GM12878 (cell line): ENCODE results near the gene KLK13. TPM values are rescaled to one million over a fixed set of nuclear protein-coding genes. Genes with fewer than 3 reads are reported as not detected.

Source experiments
- BHLHE40 ChIP-seq, 2 experiments: fragments of 450-650 bp in 1 of 2; IDR thresholded peaks; 2 replicates each; pipeline ENCODE4 v1.6.1; 2011 to 2017; ENCODE audit warnings: low read depth in 2 of 2, borderline replicate concordance in 1 of 2, improper control_type of control experiment in 1 of 2, low read length in 1 of 2, mild to moderate bottlenecking in 1 of 2
- CHD2 ChIP-seq: IDR thresholded peaks from 2 replicates; pipeline ENCODE4 v1.6.1; 2011; ENCODE audit warnings: low read depth, low read length, improper control_type of control experiment, borderline replicate concordance
- CREB1 ChIP-seq: IDR thresholded peaks from 2 replicates; pipeline ENCODE4 v1.6.1; 2012; ENCODE audit warnings: low read depth, mild to moderate bottlenecking, inconsistent platforms
- CREM ChIP-seq: IDR thresholded peaks from 2 replicates; pipeline ENCODE4 v1.6.1; 2014; ENCODE audit warnings: antibody characterized with exemption, low read depth
- EED ChIP-seq: sonication (generic); IDR thresholded peaks from 2 replicates; pipeline ENCODE4 v1.6.1; 2016; ENCODE audit warnings: antibody characterized with exemption, low read depth
- EGR1 ChIP-seq, 2 experiments: IDR thresholded peaks; 1 replicate in 1 of 2; 2 replicates in 1 of 2; pipeline ENCODE4 v1.6.1; 2011 to 2012; ENCODE audit warnings: low read depth in 2 of 2, low read length in 2 of 2, borderline replicate concordance in 1 of 2, mild to moderate bottlenecking in 1 of 2, moderate library complexity in 1 of 2
- GABPA ChIP-seq: IDR thresholded peaks from 2 replicates; pipeline ENCODE4 v1.6.1; 2014; ENCODE audit warnings: antibody characterized with exemption, low read depth, mild to moderate bottlenecking, inconsistent platforms
- HDAC2 ChIP-seq: fragments of 200-600 bp; sonication (generic); IDR thresholded peaks from 2 replicates; pipeline ENCODE4 v1.6.1; 2017
- MEF2A ChIP-seq: IDR thresholded peaks from 2 replicates; pipeline ENCODE4 v1.6.1; 2011; ENCODE audit warnings: low read depth, mild to moderate bottlenecking, low read length, moderate library complexity; ENCODE audit not compliant: insufficient read depth
- NFYA ChIP-seq: IDR thresholded peaks from 2 replicates; pipeline ENCODE4 v1.6.1; 2011; ENCODE audit warnings: low read depth, mild to moderate bottlenecking, low read length, improper control_type of control experiment, borderline replicate concordance
- PAX5 ChIP-seq: IDR thresholded peaks from 2 replicates; pipeline ENCODE4 v1.6.1; 2011; ENCODE audit warnings: low read depth, low read length, borderline replicate concordance
- POLR2A ChIP-seq: IDR thresholded peaks from 2 replicates; pipeline ENCODE4 v1.6.1; 2011; ENCODE audit warnings: low read depth, mild to moderate bottlenecking, low read length
- POU2F2 ChIP-seq: IDR thresholded peaks from 3 replicates; pipeline ENCODE4 v1.6.1; 2011; ENCODE audit warnings: low read depth, mild to moderate bottlenecking, low read length, borderline replicate concordance
- RELA ChIP-seq: fragments of 450-650 bp; IDR thresholded peaks from 2 replicates; pipeline ENCODE4 v1.8.0; 2014; ENCODE audit warnings: borderline replicate concordance; ENCODE audit not compliant: partially characterized antibody
- SREBF2 ChIP-seq: IDR thresholded peaks from 2 replicates; pipeline ENCODE4 v1.6.1; 2012; ENCODE audit warnings: mild to moderate bottlenecking, low read length
- WRNIP1 ChIP-seq: IDR thresholded peaks from 2 replicates; pipeline ENCODE4 v1.6.1; 2011; ENCODE audit warnings: low read depth, low read length, improper control_type of control experiment, borderline replicate concordance
- ZZZ3 ChIP-seq: IDR thresholded peaks from 2 replicates; pipeline ENCODE4 v1.6.1; 2011; ENCODE audit warnings: low read depth; ENCODE audit not compliant: control insufficient read depth, insufficient read length
- polyA plus RNA-seq, 11 experiments: library from polyadenylated mRNA; depleted of rRNA in 4 of 11; unstranded in 6 of 11; stranded (reverse) in 5 of 11; fragments of >200 nt; fragmentation: Nextera tagmentation in 4 of 11; fragmentation: Illumina TruSeq in 1 of 11; extraction: Ambion mirVana in 4 of 11; extraction: Trizol in 1 of 11; gene quantifications; 1 replicate in 1 of 11; 2 replicates in 10 of 11; pipeline versions ENCODE4 v1.2.1 to v1.2.3, GENCODE V29; 2011 to 2016; ENCODE audit warnings: inconsistent platforms in 2 of 11, missing spikeins in 2 of 11, low read depth in 1 of 11
- total RNA-seq, 4 experiments: library from RNA; depleted of rRNA in 3 of 4; stranded (reverse); fragments of >200 nt in 3 of 4; fragmentation: Illumina TruSeq in 1 of 4; extraction: Trizol in 1 of 4; gene quantifications; 2 replicates each; pipeline versions ENCODE4 v1.2.1 to v1.2.3, GENCODE V29; 2013 to 2021
- TF ChIP-seq, protein P1 (sequence below): IDR thresholded peaks from 2 replicates; pipeline ENCODE4 v1.6.1; 2011; ENCODE audit warnings: low read depth, low read length, improper control_type of control experiment, borderline replicate concordance
- TF ChIP-seq, protein P2 (sequence below): fragments of 450-650 bp; IDR thresholded peaks from 2 replicates; pipeline ENCODE4 v1.6.1; 2016; ENCODE audit warnings: mild to moderate bottlenecking
- TF ChIP-seq, protein P3 (sequence below): IDR thresholded peaks from 2 replicates; pipeline ENCODE4 v1.6.1; 2012; ENCODE audit warnings: mild to moderate bottlenecking, low read depth, low read length
- TF ChIP-seq, protein P4 (sequence below): fragments of 450-650 bp; IDR thresholded peaks from 2 replicates; pipeline ENCODE4 v1.6.1; 2017; ENCODE audit warnings: mild to moderate bottlenecking
- TF ChIP-seq, protein P5 (sequence below): IDR thresholded peaks from 2 replicates; pipeline ENCODE4 v1.6.1; 2012; ENCODE audit warnings: low read depth, low read length, improper control_type of control experiment

KLK13 gene
- total and polyA plus RNA-seq, 10 of the 15 experiments (the other 5 are each of a cell fraction or from before 2014, with no cell fraction given), result not detected

DNA sequence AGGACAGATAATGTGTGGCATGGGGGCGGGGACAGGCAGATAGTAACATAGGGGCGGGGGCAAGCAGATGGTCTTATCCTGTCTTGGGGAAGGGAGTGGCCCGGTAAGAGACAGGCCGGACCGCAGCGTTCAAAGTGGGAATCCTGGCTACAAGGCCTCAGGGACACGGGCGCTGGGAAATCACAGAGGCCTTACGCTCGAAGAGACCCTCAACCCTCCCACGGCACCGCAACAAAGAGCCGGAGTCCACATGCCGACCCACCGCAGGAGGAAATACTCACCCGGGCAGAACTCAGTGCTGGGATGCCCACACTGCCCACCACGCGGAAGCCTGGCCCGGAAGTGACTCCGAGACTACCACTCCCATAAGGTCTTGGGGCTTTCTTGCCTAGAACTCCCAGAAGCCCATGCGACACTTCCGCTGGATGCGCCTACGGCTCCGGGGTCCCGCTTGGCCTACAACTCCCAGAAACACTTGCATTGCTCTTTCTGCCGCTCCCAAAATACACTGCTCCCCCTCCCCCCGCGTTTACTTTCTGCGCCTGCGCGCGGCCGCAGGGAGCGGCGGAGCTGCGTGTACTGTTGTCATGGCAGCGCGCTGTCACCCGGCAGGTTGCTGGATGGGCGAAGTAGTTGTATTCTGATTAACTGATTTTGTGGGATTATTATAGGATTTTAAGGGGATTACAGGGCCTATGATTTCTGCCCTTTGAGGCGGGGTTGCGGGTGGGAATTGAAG lies 43.3 kb upstream of the KLK13 start, which contains the start of gene CTU1 (continued):
- TF ChIP-seq EED (no peak; the same call in 1 of the 2 replicates), ZZZ3 (no peak), MEF2A (peak; percentile 66; the same call in 1 of the 2 replicates), PAX5 (0 out of 2 replicates have a peak, but pooled peaks have one; percentile 8), POU2F2 (no peak), HDAC2 (no peak), BHLHE40 (IDR thresholded peaks at IDR 0.05; ENCODE audit: borderline replicate concordance in 1 of 2, low read depth in 2 of 2, low read length in 1 of 2) (peak; percentile 13 to 47; a peak in 1 of 4 replicates), CREB1 (peak; percentile 78), WRNIP1 (no peak), POLR2A (peak; percentile 78), NFYA (no peak), EGR1 (IDR thresholded peaks at IDR 0.05; ENCODE audit: borderline replicate concordance in 1 of 2, low read depth in 2 of 2, low read length in 2 of 2) (no peak), CHD2 (peak; percentile 91), GABPA (peak; percentile 94), CREM (peak; percentile 94), SREBF2 (peak; percentile 14; the same call in 1 of the 2 replicates), RELA (peak; percentile 84)
- TF ChIP-seq, protein P1, sequence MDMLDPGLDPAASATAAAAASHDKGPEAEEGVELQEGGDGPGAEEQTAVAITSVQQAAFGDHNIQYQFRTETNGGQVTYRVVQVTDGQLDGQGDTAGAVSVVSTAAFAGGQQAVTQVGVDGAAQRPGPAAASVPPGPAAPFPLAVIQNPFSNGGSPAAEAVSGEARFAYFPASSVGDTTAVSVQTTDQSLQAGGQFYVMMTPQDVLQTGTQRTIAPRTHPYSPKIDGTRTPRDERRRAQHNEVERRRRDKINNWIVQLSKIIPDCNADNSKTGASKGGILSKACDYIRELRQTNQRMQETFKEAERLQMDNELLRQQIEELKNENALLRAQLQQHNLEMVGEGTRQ, result no peak
- TF ChIP-seq, protein P2, sequence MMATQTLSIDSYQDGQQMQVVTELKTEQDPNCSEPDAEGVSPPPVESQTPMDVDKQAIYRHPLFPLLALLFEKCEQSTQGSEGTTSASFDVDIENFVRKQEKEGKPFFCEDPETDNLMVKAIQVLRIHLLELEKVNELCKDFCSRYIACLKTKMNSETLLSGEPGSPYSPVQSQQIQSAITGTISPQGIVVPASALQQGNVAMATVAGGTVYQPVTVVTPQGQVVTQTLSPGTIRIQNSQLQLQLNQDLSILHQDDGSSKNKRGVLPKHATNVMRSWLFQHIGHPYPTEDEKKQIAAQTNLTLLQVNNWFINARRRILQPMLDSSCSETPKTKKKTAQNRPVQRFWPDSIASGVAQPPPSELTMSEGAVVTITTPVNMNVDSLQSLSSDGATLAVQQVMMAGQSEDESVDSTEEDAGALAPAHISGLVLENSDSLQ, result peak; percentile 88
- TF ChIP-seq, protein P3, sequence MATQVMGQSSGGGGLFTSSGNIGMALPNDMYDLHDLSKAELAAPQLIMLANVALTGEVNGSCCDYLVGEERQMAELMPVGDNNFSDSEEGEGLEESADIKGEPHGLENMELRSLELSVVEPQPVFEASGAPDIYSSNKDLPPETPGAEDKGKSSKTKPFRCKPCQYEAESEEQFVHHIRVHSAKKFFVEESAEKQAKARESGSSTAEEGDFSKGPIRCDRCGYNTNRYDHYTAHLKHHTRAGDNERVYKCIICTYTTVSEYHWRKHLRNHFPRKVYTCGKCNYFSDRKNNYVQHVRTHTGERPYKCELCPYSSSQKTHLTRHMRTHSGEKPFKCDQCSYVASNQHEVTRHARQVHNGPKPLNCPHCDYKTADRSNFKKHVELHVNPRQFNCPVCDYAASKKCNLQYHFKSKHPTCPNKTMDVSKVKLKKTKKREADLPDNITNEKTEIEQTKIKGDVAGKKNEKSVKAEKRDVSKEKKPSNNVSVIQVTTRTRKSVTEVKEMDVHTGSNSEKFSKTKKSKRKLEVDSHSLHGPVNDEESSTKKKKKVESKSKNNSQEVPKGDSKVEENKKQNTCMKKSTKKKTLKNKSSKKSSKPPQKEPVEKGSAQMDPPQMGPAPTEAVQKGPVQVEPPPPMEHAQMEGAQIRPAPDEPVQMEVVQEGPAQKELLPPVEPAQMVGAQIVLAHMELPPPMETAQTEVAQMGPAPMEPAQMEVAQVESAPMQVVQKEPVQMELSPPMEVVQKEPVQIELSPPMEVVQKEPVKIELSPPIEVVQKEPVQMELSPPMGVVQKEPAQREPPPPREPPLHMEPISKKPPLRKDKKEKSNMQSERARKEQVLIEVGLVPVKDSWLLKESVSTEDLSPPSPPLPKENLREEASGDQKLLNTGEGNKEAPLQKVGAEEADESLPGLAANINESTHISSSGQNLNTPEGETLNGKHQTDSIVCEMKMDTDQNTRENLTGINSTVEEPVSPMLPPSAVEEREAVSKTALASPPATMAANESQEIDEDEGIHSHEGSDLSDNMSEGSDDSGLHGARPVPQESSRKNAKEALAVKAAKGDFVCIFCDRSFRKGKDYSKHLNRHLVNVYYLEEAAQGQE, result no peak
- TF ChIP-seq, protein P4, sequence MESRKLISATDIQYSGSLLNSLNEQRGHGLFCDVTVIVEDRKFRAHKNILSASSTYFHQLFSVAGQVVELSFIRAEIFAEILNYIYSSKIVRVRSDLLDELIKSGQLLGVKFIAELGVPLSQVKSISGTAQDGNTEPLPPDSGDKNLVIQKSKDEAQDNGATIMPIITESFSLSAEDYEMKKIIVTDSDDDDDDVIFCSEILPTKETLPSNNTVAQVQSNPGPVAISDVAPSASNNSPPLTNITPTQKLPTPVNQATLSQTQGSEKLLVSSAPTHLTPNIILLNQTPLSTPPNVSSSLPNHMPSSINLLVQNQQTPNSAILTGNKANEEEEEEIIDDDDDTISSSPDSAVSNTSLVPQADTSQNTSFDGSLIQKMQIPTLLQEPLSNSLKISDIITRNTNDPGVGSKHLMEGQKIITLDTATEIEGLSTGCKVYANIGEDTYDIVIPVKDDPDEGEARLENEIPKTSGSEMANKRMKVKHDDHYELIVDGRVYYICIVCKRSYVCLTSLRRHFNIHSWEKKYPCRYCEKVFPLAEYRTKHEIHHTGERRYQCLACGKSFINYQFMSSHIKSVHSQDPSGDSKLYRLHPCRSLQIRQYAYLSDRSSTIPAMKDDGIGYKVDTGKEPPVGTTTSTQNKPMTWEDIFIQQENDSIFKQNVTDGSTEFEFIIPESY, result no peak
- TF ChIP-seq, protein P5, sequence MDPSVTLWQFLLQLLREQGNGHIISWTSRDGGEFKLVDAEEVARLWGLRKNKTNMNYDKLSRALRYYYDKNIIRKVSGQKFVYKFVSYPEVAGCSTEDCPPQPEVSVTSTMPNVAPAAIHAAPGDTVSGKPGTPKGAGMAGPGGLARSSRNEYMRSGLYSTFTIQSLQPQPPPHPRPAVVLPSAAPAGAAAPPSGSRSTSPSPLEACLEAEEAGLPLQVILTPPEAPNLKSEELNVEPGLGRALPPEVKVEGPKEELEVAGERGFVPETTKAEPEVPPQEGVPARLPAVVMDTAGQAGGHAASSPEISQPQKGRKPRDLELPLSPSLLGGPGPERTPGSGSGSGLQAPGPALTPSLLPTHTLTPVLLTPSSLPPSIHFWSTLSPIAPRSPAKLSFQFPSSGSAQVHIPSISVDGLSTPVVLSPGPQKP, result peak; percentile 98
